ENCODE results near the gene CCND1.

Gene CCND1

DNA sequence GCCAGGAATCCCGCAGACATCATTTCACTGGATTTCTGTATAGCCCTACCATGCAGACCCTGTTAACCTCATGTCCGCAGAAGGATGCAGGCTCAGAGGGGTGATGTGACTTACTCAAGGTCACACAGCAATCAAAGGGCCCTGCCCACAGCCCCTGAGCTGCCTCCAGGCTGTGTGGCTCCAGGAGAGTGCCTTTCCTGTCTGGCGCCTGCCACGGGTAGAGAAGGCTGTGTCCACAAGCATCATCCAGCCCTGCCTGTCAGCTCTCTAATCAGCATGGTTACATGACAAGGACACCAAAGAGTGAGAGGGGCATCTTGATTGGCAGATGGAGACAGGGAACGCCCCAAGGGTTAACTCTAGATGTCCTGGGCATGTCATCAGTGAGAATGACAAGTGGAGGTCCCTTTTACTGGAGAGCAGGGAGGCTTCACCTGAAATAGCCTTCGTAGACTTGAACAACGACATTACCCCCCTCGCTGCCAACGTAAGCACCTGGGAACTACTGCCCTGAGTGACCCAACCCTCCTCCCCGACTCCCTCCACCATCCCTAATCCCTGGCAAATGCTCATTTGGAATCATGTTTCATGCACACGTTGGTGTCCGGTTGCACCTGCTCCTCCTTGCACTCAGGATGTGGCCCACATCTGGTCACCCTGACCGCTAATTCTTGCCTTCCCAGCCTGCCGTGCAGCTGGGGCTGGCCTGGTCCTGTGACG, 56.0 kb downstream of the CCND1 start:
- no peaks in the 10 kb centered on the region for H3K79me2 ChIP-seq
- peak overlapping the region; percentile 16 for H3K4me3 ChIP-seq (ENCODE audit: low read depth, low read length)
- peak overlapping the region; percentile 93 for H3K27ac ChIP-seq
- TF ChIP-seq, protein P1, sequence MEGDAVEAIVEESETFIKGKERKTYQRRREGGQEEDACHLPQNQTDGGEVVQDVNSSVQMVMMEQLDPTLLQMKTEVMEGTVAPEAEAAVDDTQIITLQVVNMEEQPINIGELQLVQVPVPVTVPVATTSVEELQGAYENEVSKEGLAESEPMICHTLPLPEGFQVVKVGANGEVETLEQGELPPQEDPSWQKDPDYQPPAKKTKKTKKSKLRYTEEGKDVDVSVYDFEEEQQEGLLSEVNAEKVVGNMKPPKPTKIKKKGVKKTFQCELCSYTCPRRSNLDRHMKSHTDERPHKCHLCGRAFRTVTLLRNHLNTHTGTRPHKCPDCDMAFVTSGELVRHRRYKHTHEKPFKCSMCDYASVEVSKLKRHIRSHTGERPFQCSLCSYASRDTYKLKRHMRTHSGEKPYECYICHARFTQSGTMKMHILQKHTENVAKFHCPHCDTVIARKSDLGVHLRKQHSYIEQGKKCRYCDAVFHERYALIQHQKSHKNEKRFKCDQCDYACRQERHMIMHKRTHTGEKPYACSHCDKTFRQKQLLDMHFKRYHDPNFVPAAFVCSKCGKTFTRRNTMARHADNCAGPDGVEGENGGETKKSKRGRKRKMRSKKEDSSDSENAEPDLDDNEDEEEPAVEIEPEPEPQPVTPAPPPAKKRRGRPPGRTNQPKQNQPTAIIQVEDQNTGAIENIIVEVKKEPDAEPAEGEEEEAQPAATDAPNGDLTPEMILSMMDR (IDR thresholded peaks at IDR 0.05): no peak
- H3K9ac ChIP-seq: no peak overlapping the region
- no peaks in the 10 kb centered on the region for H3K36me3 ChIP-seq (ENCODE audit: control insufficient read depth, insufficient read depth, low read length)
- no peaks in the 10 kb centered on the region for H3K9me3 ChIP-seq (ENCODE audit: control insufficient read depth, low read length)
- H3K4me2 ChIP-seq (ENCODE audit: low read length): peak overlapping the region; percentile 42
- H3K27me3 ChIP-seq (ENCODE audit: control insufficient read depth, insufficient read depth, low read length): no peaks in the 10 kb centered on the region
- peak overlapping the region; percentile 20 for H2AFZ ChIP-seq
- H3K4me1 ChIP-seq: peaks cover 38% of the 10 kb centered on the region

DNA sequence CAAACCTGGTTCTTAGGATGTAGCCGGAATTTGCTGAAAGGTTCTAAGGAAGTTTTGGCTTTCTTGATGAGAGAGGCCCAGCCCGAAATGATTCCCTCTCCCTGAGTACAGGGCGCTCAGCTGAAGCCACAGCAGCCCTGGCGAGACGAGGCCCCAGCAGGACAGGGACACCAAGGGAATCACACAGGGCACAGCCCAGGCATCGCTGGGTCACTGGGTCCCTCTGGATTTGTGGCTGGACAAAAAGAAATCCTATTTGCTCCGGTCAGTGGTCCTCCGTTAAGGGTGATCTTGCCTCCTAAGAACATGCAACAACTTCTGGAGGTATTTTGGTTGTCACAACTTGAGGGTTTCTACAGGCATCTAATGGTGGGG, 56.5 kb downstream of the CCND1 start:
- Histone ChIP-seq H3K4me3 (ENCODE audit: low read depth, low read length) (no peak overlapping the region), H3K9ac (no peak overlapping the region), H3K79me2 (no peaks in the 10 kb centered on the region), H3K9me3 (ENCODE audit: control insufficient read depth, low read length) (no peaks in the 10 kb centered on the region), H3K4me1 (peaks cover 38% of the 10 kb centered on the region), H3K27me3 (ENCODE audit: control insufficient read depth, insufficient read depth, low read length) (no peaks in the 10 kb centered on the region), H3K36me3 (ENCODE audit: control insufficient read depth, insufficient read depth, low read length) (no peaks in the 10 kb centered on the region), H3K27ac (peak overlapping the region; percentile 93), H3K4me2 (ENCODE audit: low read length) (no peak overlapping the region), H2AFZ (peak overlapping the region; percentile 20)
- TF ChIP-seq, protein P1 (IDR thresholded peaks at IDR 0.05): no peak

DNA sequence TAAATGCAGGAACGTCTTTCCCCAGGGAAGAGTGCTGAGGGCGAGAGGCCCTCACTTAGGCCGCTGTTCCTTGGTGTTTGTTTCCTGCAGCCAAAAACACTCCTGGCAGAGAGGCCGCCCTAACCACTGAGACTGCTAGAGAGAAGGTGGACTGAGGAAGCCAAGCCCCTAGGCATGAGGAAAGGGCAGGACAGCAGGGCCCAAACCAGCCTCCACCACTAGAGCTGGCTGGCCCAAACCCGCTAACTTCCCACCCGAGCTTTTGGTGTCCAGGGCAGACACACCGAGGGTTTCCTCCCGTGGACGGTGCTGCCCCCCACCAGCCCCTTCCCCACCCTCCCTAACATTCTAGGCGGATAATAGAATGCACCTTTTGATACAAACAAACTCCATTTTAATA, 56.9 kb downstream of the CCND1 start:
- peak overlapping the region; percentile 93 for H3K27ac ChIP-seq
- no peaks in the 10 kb centered on the region for H3K9me3 ChIP-seq (ENCODE audit: control insufficient read depth, low read length)
- no peaks in the 10 kb centered on the region for H3K79me2 ChIP-seq
- no peak overlapping the region for H2AFZ ChIP-seq
- TF ChIP-seq, protein P1 (IDR thresholded peaks at IDR 0.05): no peak
- H3K4me2 ChIP-seq (ENCODE audit: low read length): no peak overlapping the region
- H3K36me3 ChIP-seq (ENCODE audit: control insufficient read depth, insufficient read depth, low read length): no peaks in the 10 kb centered on the region
- H3K27me3 ChIP-seq (ENCODE audit: control insufficient read depth, insufficient read depth, low read length): no peaks in the 10 kb centered on the region
- H3K9ac ChIP-seq: no peak overlapping the region
- H3K4me3 ChIP-seq (ENCODE audit: low read depth, low read length): no peak overlapping the region
- peaks cover 38% of the 10 kb centered on the region for H3K4me1 ChIP-seq

DNA sequence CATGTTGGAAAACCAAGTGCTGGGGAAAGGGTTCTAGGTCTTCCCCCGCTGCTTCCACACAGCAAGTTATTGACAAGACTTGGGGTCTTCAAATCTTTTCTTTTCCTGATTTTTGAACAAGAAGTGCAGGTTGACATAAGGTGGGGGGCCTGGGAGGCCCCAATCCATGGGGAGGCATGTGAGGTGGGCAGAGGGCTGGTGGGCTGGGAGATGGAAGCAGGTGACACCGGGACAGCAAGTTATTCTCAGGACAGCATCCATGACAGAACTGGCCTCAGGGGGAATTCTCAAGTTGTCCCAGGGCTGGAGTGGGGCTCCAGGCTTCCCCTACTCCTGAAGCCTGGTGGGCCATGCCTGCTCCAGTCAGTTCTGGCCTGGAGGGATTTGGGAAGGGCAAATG, 57.4 kb downstream of the CCND1 start:
- H3K9ac ChIP-seq: no peak overlapping the region
- TF ChIP-seq, protein P1 (IDR thresholded peaks at IDR 0.05): no peak
- no peak overlapping the region for H2AFZ ChIP-seq
- H3K27me3 ChIP-seq (ENCODE audit: control insufficient read depth, insufficient read depth, low read length): no peaks in the 10 kb centered on the region
- H3K79me2 ChIP-seq: no peaks in the 10 kb centered on the region
- no peaks in the 10 kb centered on the region for H3K36me3 ChIP-seq (ENCODE audit: control insufficient read depth, insufficient read depth, low read length)
- no peak overlapping the region for H3K4me3 ChIP-seq (ENCODE audit: low read depth, low read length)
- no peaks in the 10 kb centered on the region for H3K9me3 ChIP-seq (ENCODE audit: control insufficient read depth, low read length)
- no peak overlapping the region for H3K4me2 ChIP-seq (ENCODE audit: low read length)
- H3K4me1 ChIP-seq: peaks cover 38% of the 10 kb centered on the region
- peak overlapping the region; percentile 78 for H3K27ac ChIP-seq

DNA sequence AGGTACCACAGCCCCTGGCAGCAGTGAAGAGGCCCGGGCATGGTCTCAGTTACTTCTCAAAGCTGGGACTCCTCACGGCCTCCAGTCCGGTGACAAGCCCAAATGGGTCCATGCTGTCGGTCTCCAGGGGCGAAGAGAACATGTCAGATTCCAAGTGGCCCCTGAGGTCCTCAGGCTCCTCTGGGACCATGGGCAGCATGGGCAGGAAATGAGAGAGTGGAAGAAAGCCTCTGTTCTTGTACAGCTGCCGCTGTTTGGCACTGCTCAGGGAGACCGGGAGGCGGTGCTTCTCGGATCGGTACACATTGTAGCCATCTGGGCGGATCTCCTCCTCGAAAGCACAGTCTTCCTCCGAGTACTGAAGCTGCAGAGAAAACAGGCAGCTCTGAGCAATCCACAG, 58.3 kb downstream of the CCND1 start:
- Histone ChIP-seq H3K4me2 (ENCODE audit: low read length) (no peak overlapping the region), H3K9ac (no peak overlapping the region), H3K36me3 (ENCODE audit: control insufficient read depth, insufficient read depth, low read length) (no peaks in the 10 kb centered on the region), H3K27me3 (ENCODE audit: control insufficient read depth, insufficient read depth, low read length) (no peaks in the 10 kb centered on the region), H2AFZ (peak overlapping the region; percentile 25), H3K9me3 (ENCODE audit: control insufficient read depth, low read length) (no peaks in the 10 kb centered on the region), H3K4me3 (ENCODE audit: low read depth, low read length) (no peak overlapping the region), H3K79me2 (no peaks in the 10 kb centered on the region), H3K27ac (peak overlapping the region; percentile 78), H3K4me1 (peaks cover 34% of the 10 kb centered on the region)
- TF ChIP-seq, protein P1 (IDR thresholded peaks at IDR 0.05): no peak
